OCI-LY1 (cell line): ENCODE results near the gene MEGF8.
A peak's percentile ranks its signal among the peaks of the same experiment; 100 is the strongest.

Experiments
- H2AFZ ChIP-seq: fragments of 200-600 bp; sonication (generic), shearing (Covaris generic); 2 replicates; pipeline ENCODE4 v1.6.0; 2014; ENCODE audit warnings: antibody characterized with exemption, mild to moderate bottlenecking, low read length
- H3F3A ChIP-seq: fragments of 200-600 bp; sonication (generic), shearing (Covaris generic); 2 replicates; pipeline ENCODE4 v1.6.0; 2014; ENCODE audit warnings: mild to moderate bottlenecking, antibody characterized with exemption, low read length, moderate library complexity; ENCODE audit not compliant: insufficient read depth
- H3K27ac ChIP-seq: fragments of 200-600 bp; sonication (generic); 2 replicates; pipeline ENCODE4 v1.5.1; 2014; ENCODE audit warnings: low read length, mixed run types, mild to moderate bottlenecking, low read depth; ENCODE audit not compliant: poor library complexity, severe bottlenecking
- H3K27me3 ChIP-seq: fragments of 200-600 bp; sonication (generic); 2 replicates; pipeline ENCODE4 v1.6.0; 2014; ENCODE audit warnings: antibody characterized with exemption, mild to moderate bottlenecking, low read length, moderate library complexity; ENCODE audit not compliant: insufficient read depth
- H3K36me3 ChIP-seq: fragments of 200-600 bp; sonication (generic); 2 replicates; pipeline ENCODE4 v1.6.1; 2014; ENCODE audit warnings: mild to moderate bottlenecking, antibody characterized with exemption, low read length, moderate library complexity, mixed read lengths; ENCODE audit not compliant: insufficient read depth
- H3K4me1 ChIP-seq: fragments of 200-600 bp; sonication (generic); 2 replicates; pipeline ENCODE4 v1.5.1; 2014; ENCODE audit warnings: mild to moderate bottlenecking, low read length, moderate library complexity; ENCODE audit not compliant: insufficient read depth, severe bottlenecking
- H3K4me2 ChIP-seq: fragments of 200-600 bp; sonication (generic), shearing (Covaris generic); 2 replicates; pipeline ENCODE4 v1.6.1; 2014; ENCODE audit warnings: low read length
- H3K4me3 ChIP-seq: fragments of 200-600 bp; sonication (generic); 2 replicates; pipeline ENCODE4 v1.5.1; 2014; ENCODE audit warnings: low read length, low read depth, mild to moderate bottlenecking, mixed read lengths; ENCODE audit not compliant: poor library complexity, severe bottlenecking
- H3K79me2 ChIP-seq: fragments of 200-600 bp; shearing (Covaris generic); 2 replicates; pipeline ENCODE4 v1.6.1; 2016; ENCODE audit warnings: mixed run types, low read length, mixed read lengths; ENCODE audit not compliant: insufficient read depth
- H3K9ac ChIP-seq: fragments of 200-600 bp; sonication (generic), shearing (Covaris generic); 2 replicates; pipeline ENCODE4 v1.6.1; 2014; ENCODE audit warnings: mild to moderate bottlenecking, low read length, mixed read lengths
- H3K9me2 ChIP-seq: fragments of 200-600 bp; sonication (generic), shearing (Covaris generic); 2 replicates; pipeline ENCODE4 v1.6.1; 2014; ENCODE audit warnings: low read depth, mild to moderate bottlenecking, low read length, mixed read lengths
- H3K9me3 ChIP-seq: fragments of 200-600 bp; shearing (Covaris generic); 2 replicates; pipeline ENCODE4 v1.6.1; 2014; ENCODE audit warnings: low read length, mixed read lengths
- H4K20me1 ChIP-seq: fragments of 200-600 bp; sonication (generic), shearing (Covaris generic); 2 replicates; pipeline ENCODE4 v1.6.0; 2016; ENCODE audit warnings: mild to moderate bottlenecking, low read length; ENCODE audit not compliant: insufficient read depth
- CTCF ChIP-seq: fragments of 200-600 bp; sonication (generic), shearing (Covaris generic); IDR thresholded peaks from 2 replicates; pipeline ENCODE4 v1.5.1; 2017; ENCODE audit warnings: mild to moderate bottlenecking, antibody characterized with exemption, low read length, moderate library complexity, mixed read lengths
- EZH2 ChIP-seq: fragments of 200-600 bp; sonication (generic), shearing (Covaris generic); IDR thresholded peaks from 2 replicates; pipeline ENCODE4 v1.8.0; 2017; ENCODE audit warnings: borderline replicate concordance, mixed run types, mild to moderate bottlenecking, antibody characterized with exemption, low read length, moderate library complexity, mixed read lengths

MEGF8 gene

GRCh38 chr19:42312370-42312769 lies 13.1 kb upstream of the MEGF8 start:
- Histone ChIP-seq H3K79me2 (no peaks in the 10 kb centered on the region), H3K27me3 (no peaks in the 10 kb centered on the region), H3K36me3 (no peaks in the 10 kb centered on the region)

GRCh38 chr19:42313096-42313839 lies 12.2 kb upstream of the MEGF8 start, which contains the start of gene TMEM145:
Gene TMEM145 (plus strand): TSS chr19:42313309. CDS start chr19:42313377, 68 bp downstream.
- Histone ChIP-seq H3K4me3 (peak within 1 kb of the TSS; percentile 59), H3K27ac (no peak within 1 kb of the TSS), H3K27me3 (no peaks in the 10 kb centered on the region), H3F3A (no peaks in the 10 kb centered on the region), H2AFZ (no peak within 1 kb of the TSS), H3K9ac (peak within 1 kb of the TSS; percentile 45; the same call in 1 of the 2 replicates), H3K4me1 (peaks cover 31% of the 10 kb centered on the region), H3K9me2 (no peaks in the 10 kb centered on the region), H3K36me3 (no peaks in the 10 kb centered on the region), H4K20me1 (no peaks in the 10 kb centered on the region), H3K9me3 (no peaks in the 10 kb centered on the region), H3K79me2 (no peaks in the 10 kb centered on the region), H3K4me2 (peak within 1 kb of the TSS; percentile 70)
- TF ChIP-seq CTCF (peak; percentile 35), EZH2 (no peak)

More at GRCh38 chr19:42312370-42312769, 13.1 kb upstream of the MEGF8 start:
- H3K27ac ChIP-seq = no peak overlapping the region
- H3K9me2 ChIP-seq = no peaks in the 10 kb centered on the region
- TF ChIP-seq CTCF (no peak), EZH2 (no peak)
- H3F3A ChIP-seq = no peaks in the 10 kb centered on the region
- H3K4me1 ChIP-seq = peaks cover 23% of the 10 kb centered on the region
- no peaks in the 10 kb centered on the region for H4K20me1 ChIP-seq
- H3K4me2 ChIP-seq = peak overlapping the region; percentile 70; the same call in 1 of the 2 replicates
- no peak overlapping the region for H3K9ac ChIP-seq
- H3K9me3 ChIP-seq = no peaks in the 10 kb centered on the region
- no peak overlapping the region for H2AFZ ChIP-seq
- no peak overlapping the region for H3K4me3 ChIP-seq

- Histone ChIP-seq H4K20me1 (no peaks in the 10 kb centered on the region), H3K79me2 (no peaks in the 10 kb centered on the region), H2AFZ (no peak overlapping the region), H3K9me2 (no peaks in the 10 kb centered on the region), H3K27ac (no peak overlapping the region), H3K4me1 (peaks cover 31% of the 10 kb centered on the region), H3K4me3 (peak overlapping the region; percentile 59), H3K4me2 (peak overlapping the region; percentile 70), H3K9me3 (no peaks in the 10 kb centered on the region), H3K27me3 (no peaks in the 10 kb centered on the region), H3K9ac (no peak overlapping the region; the same call in 1 of the 2 replicates), H3F3A (no peaks in the 10 kb centered on the region), H3K36me3 (no peaks in the 10 kb centered on the region)
- TF ChIP-seq CTCF = no peak
- TF ChIP-seq EZH2 = no peak
These were observed 11.3 kb upstream of the MEGF8 start for GRCh38 chr19:42313840-42314755.
